GM18868 (cell line): ENCODE measurements around the gene DESI2.
"Not testable (repeated sequence)": the region's sequence is repeated elsewhere in the genome, so short reads cannot be mapped to it uniquely, and the experiment has no call there.

Experiments used
- ATAC-seq: cut with Tn5 transposase; IDR thresholded peaks from one replicate; pipeline ENCODE4 v1.9.1; 2021; ENCODE audit warnings: mild to moderate bottlenecking, moderate library complexity; ENCODE audit not compliant: unreplicated experiment

DESI2 gene

GRCh38 chr1:244704107-244704506 lies 51.2 kb downstream of the DESI2 start:
- ATAC-seq: no peak

GRCh38 chr1:244705261-244706234 lies 52.6 kb downstream of the DESI2 start:
- no peak for ATAC-seq

GRCh38 chr1:244709076-244709475 lies 56.1 kb downstream of the DESI2 start:
- no peak for ATAC-seq

GRCh38 chr1:244709476-244710368 lies 56.8 kb downstream of the DESI2 start:
- ATAC-seq: no peak

- no peak for ATAC-seq
Measured at GRCh38 chr1:244710474-244711062, 57.6 kb downstream of the DESI2 start.

GRCh38 chr1:244712669-244713068 lies 59.7 kb downstream of the DESI2 start:
- no peak for ATAC-seq

GRCh38 chr1:244713332-244713731 lies 60.4 kb downstream of the DESI2 start:
- no peak for ATAC-seq

- ATAC-seq: no peak
Measured at GRCh38 chr1:244727871-244728474, 75.0 kb downstream of the DESI2 start.

- ATAC-seq: no peak
Measured at GRCh38 chr1:244730153-244730933, 77.4 kb downstream of the DESI2 start.

- no peak for ATAC-seq
Measured at GRCh38 chr1:244730934-244731434, 78.1 kb downstream of the DESI2 start.

- no peak for ATAC-seq
Measured at GRCh38 chr1:244731651-244732050, 78.7 kb downstream of the DESI2 start.

GRCh38 chr1:244732851-244733450 lies 80.0 kb downstream of the DESI2 start:
- ATAC-seq: no peak

- ATAC-seq: no peak
Measured at GRCh38 chr1:244735404-244735803, 82.5 kb downstream of the DESI2 start.

- no peak for ATAC-seq
Measured at GRCh38 chr1:244735876-244736561, 83.1 kb downstream of the DESI2 start.

- not testable (repeated sequence) for ATAC-seq
Measured at GRCh38 chr1:244739140-244739539, 86.2 kb downstream of the DESI2 start.

- ATAC-seq: not testable (repeated sequence)
Measured at GRCh38 chr1:244740027-244740617, 87.2 kb downstream of the DESI2 start.

- ATAC-seq: no peak
Measured at GRCh38 chr1:244741692-244742091, 88.8 kb downstream of the DESI2 start.

GRCh38 chr1:244749230-244750016 lies 96.5 kb downstream of the DESI2 start:
- no peak for ATAC-seq
